Diencephalon (tissue), 1 donor: ENCODE results near the gene CHCHD10. TPM values are rescaled to one million over a fixed set of nuclear protein-coding genes. Genes with fewer than 3 reads are reported as not detected.

Experiments
- total RNA-seq: library from RNA; depleted of rRNA; stranded (reverse); fragments of >200 nt; gene quantifications from one replicate; pipeline ENCODE4 v1.2.3, GENCODE V29; 2014

Gene CHCHD10
- 8.3 TPM for total RNA-seq

DNA sequence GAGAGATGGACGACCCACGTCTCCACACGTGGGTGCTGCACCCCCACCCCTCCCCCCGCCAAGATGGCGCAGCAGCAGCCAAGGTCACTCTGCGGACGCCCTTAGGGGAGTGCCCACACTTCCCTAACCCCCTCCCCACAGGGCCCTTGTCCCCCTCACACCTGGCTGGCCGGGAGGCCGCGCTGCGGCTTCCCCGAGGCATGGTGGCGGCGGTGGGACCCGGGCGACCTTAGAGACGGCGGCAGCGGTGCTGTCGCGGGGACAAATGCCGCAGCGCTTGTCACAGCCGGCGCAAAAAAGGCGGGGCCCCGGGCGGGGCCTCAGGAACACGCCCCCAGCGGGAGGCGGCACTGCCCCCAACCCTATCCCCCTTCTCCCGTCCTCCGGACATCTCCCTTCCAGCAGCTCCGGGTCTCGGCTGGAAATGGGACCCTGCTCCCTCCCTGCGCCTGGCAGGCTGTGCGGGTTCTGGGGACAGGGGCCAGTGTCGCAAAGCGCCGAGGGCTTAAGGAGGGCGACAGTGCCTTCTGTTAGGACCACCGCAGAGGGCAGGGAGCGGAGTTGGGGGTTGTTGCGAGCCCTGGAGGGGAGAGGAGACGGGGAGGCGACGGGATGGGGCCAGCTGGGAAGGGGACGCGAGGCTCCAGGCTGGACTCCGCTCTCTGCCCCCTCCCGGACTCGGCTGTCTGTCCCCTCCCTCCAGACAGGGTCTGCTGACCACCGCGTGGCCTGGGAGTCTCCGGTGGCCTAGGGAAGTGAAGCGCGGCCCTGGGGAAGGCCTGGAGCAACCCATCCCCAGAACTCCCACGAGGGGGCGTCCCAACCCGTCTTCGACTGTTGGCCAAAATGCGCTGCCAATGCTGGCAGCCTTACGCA is at the start of gene CHCHD10:
Gene CHCHD10, minus strand, starts transcription at position 300 of the 876 bp plus-strand sequence. Its CDS starts 98 bp downstream, at position 202.

DNA sequence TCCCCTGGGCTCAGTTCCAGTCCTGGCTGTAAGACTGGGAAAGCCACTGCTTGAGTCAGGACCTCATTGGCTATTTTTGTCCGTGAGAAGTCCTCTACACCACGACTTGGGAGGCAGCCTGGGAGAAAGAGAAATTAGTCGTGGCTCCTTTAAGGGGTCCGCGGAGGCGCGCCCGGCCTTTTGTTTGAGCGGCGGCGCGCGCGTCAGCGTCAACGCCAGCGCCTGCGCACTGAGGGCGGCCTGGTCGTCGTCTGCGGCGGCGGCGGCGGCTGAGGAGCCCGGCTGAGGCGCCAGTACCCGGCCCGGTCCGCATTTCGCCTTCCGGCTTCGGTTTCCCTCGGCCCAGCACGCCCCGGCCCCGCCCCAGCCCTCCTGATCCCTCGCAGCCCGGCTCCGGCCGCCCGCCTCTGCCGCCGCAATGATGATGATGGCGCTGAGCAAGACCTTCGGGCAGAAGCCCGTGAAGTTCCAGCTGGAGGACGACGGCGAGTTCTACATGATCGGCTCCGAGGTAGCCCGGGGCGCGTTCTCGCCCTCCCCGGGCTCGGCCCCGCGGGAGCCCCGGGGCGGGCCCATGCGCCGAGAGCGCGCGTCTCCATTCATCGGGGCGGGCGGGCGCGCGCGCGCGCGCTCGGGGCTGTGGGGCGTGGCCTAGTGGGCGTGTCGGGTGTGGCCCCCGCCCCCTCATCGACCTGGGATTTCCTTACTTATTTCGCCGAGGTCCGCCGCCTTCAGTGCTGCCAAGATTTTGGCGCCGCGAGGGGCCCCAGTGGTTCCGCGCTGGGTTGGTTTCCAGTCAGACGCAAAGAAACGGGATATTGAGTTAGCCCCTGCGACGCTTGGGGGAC is 19.2 kb upstream of the CHCHD10 start, which contains the start of gene SMARCB1:
Gene SMARCB1, plus strand, starts transcription at position 215 of the 848 bp plus-strand sequence. Its CDS starts 204 bp downstream, at position 419.

DNA sequence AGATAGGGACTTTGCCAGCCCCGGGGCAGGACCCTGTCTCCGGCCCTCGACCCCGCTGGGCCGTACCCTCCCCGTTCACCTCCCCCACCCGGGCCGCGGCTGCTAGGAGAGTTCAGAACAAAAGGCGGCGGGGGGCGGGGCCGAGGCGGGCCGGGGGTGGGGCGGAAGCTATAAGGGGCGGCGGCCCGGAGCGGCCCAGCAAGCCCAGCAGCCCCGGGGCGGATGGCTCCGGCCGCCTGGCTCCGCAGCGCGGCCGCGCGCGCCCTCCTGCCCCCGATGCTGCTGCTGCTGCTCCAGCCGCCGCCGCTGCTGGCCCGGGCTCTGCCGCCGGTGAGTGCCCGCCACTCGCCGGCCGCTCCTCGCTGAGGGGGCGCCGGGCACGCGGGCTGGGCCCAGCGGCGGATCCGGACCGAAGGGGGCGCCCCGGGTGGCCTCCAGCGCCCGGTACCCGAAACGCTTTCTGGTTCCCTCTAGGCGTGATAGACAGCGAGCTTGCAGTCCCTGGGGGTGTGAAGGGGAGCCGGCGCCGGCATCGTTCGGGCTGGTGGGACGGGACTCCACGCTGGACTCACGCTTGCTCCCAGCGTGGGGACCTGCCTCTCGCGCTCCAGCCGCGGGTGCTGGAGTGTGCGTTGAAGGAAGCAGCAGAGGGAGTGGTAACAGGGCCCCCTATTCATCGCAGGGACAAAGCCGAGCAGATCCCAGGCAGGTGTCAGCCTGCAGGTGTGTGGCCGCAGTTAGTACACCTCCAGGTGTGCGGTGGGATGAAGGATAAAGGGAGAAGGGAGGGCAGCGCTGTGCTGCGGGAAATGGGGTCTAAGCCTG is 5.1 kb upstream of the CHCHD10 start, which contains the start of gene MMP11:
Gene MMP11, plus strand, starts transcription at position 201 of the 825 bp plus-strand sequence. Its CDS starts 22 bp downstream, at position 223.

DNA sequence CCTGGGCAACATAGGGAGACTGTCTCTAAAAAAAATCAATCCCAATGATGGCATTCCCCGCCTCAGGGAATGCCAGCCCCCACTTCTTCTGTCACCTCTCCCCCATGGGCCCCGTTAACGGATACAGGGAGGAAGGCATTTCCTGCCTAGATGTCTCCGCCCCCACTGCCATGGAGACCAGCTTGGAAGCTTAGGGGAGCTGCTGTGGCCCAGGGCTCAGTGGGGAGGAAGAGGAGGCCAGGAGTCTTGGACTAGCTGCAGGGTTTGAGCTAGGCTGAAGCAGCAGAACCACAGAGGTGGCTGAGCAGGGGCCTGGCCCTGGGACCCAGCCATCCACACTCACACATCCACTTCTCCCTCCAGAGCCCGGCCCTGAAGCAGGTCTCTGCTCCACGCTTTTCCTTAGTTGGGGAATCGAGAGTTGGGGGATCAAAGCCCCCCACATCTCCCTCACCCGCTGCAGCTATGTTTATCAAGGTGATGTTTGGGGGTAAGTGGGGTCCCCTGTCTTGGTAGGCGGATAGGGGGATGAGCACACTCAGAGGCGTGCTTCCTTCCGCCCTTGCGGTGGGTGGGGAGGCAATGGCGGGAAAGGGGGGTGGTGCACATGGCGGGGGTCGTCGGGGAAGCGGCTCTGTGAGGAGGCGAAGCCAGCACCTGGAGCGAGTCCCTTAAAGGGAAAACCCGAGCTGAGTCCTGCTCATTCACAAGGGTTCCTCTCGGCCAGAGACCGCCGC is 4.8 kb downstream of the CHCHD10 start, which contains the start of gene C22orf15:
Gene C22orf15, plus strand, starts transcription at position 149 of the 737 bp plus-strand sequence. Its CDS starts 317 bp downstream, at position 466.

DNA sequence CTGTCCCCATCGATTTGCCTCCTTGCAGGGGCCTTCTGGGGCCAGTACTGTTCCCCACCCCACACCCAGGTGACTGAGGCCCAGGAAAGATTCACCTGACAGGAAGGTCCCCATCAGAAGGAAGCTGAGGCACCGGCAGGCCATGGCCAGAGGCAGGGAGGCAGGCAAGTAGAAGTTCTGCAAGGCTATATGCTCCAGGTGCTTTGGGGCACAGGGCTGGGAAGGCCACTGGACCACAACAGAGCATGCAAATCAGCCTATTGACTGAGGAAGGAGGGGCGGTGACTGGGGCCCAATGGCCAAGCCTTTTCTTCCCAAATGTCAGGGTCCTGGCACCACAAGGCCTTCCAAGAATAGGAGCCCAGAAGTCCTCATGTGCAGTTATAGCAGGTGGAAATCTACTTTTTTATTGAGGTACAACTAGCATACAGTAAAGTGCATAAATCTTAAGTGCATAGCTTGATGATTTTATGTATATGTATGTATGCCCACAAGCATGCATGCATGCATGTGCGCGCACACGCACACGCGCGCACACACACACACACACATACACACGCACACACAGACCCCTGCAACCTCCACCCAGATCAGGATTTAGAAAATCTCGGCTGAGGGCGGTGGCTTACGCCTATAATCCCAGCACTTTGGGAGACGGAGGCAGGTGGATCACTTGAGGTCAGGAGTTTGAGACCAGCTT is 13.4 kb downstream of the CHCHD10 start, which contains the start of gene VPREB3:
Gene VPREB3, minus strand, starts transcription at position 206 of the 700 bp plus-strand sequence. Its CDS starts 62 bp downstream, at position 144.

DNA sequence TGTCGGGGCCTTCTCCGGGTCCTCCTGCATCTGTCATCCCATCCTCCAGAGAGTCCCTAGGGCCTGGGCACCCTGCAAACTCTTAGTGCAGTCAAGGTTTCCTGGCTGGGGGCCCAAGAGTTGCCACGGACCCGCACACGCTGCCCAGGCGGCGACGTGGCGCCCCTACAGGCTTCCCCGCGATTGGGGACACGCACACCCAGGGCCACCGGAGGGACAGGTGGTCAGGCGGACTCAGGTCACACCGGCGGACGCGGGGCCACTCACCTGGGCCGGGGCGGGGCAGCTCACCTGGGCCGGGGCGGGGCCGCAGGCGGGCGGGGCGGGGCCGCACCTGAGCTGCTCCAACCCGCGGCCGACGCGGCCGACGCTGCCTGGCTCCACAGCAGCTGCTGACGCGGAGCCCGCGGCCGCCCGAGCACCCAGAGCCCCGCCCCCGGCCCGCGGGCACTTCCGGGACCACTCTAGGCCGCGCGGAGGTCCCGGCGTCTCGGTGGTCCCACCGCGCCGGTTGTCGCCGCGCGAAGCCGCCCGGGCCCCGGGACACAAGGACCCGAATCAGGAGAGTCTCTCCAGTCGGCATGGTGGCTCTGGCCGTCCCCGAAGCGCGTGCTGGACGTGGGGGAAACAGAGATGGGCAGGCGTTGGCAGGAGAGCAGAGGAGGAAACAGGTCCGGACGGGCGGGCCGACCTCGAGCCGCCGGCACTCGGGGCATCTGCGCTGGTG is 16.9 kb downstream of the CHCHD10 start, which contains the start of gene ZNF70:
Gene ZNF70, minus strand, starts transcription at position 399 of the 727 bp plus-strand sequence. CDS start 5,972 bp downstream, outside the sequence.

Other genes with a start within 250 kb of the CHCHD10 start
- not detected for gene IGLL1, start 187.7 kb downstream of the CHCHD10 start, total RNA-seq
- 0.46 TPM for gene DRICH1, start 135.7 kb downstream of the CHCHD10 start, total RNA-seq
- not detected for gene RGL4, start 77.0 kb downstream of the CHCHD10 start, total RNA-seq
- 4.6 TPM for gene ZNF70, start 16.9 kb downstream of the CHCHD10 start, total RNA-seq
- gene VPREB3, start 13.5 kb downstream of the CHCHD10 start, total RNA-seq = not detected
- gene C22orf15, start 5.0 kb downstream of the CHCHD10 start, total RNA-seq = 2.1 TPM
- gene MMP11, start 4.9 kb upstream of the CHCHD10 start, total RNA-seq = 14.3 TPM
- gene SMARCB1, start 19.0 kb upstream of the CHCHD10 start, total RNA-seq = 30.9 TPM
- 1.6 TPM for gene DERL3, start 71.0 kb upstream of the CHCHD10 start, total RNA-seq
- gene SLC2A11, start 89.9 kb upstream of the CHCHD10 start, total RNA-seq = 25.6 TPM
- gene MIF, start 126.4 kb upstream of the CHCHD10 start, total RNA-seq = 160 TPM
- gene GSTT2B, start 193.2 kb upstream of the CHCHD10 start, total RNA-seq = 4.6 TPM
- gene DDTL, start 198.9 kb upstream of the CHCHD10 start, total RNA-seq = 3.9 TPM
- 48.2 TPM for gene DDT, start 206.5 kb upstream of the CHCHD10 start, total RNA-seq
- gene GSTT2, start 212.2 kb upstream of the CHCHD10 start, total RNA-seq = 0.46 TPM
- gene GSTT4, start 237.5 kb upstream of the CHCHD10 start, total RNA-seq = not detected
- gene CABIN1, start 243.3 kb upstream of the CHCHD10 start, total RNA-seq = 42.4 TPM